Muscle of leg (tissue), 11 donors: ENCODE data around the gene RBM6. TPM values are rescaled to one million over a fixed set of nuclear protein-coding genes. Genes with fewer than 3 reads are reported as not detected.
"Not testable (repeated sequence)": the region's sequence is repeated elsewhere in the genome, so short reads cannot be mapped to it uniquely, and the experiment has no call there.

Experiments
- DNase-seq: peaks from one replicate; pipeline ENCODE4 v3.0.0; 2013
- H3K27ac ChIP-seq: one replicate; pipeline ENCODE4 v1.5.1; 2013; ENCODE audit warnings: mild to moderate bottlenecking, low read length, control low read depth
- H3K27me3 ChIP-seq: one replicate; pipeline ENCODE4 v1.6.1; 2013; ENCODE audit warnings: low read length; ENCODE audit not compliant: control insufficient read depth, insufficient read depth
- H3K36me3 ChIP-seq: one replicate; pipeline ENCODE4 v1.6.1; 2013; ENCODE audit warnings: low read length; ENCODE audit not compliant: control insufficient read depth, insufficient read depth
- H3K4me1 ChIP-seq: one replicate; pipeline ENCODE4 v1.6.1; 2013; ENCODE audit warnings: low read length; ENCODE audit not compliant: control insufficient read depth, insufficient read depth
- H3K4me3 ChIP-seq: one replicate; pipeline ENCODE4 v1.5.1; 2013; ENCODE audit warnings: low read length, control low read depth
- H3K9me3 ChIP-seq: replicated peaks from 2 replicates; pipeline ENCODE4 v1.6.1; 2013; ENCODE audit warnings: low read depth, low read length; ENCODE audit not compliant: control insufficient read depth
- WGBS: methylation state at CpG from one replicate; pipeline ENCODE4 v1.1.5; 2013; ENCODE audit warnings: missing lambda C conversion rate; ENCODE audit not compliant: insufficient coverage; 5-methylcytosine and 5-hydroxymethylcytosine counted together
- polyA plus RNA-seq, 8 donors: library from polyadenylated mRNA; unstranded; fragments of 120-200 nt; gene quantifications; one replicate each; pipeline versions ENCODE4 v1.2.1 to v1.2.3, GENCODE V29; 2013; ENCODE audit warnings: inconsistent platforms in 1 of 8, low replicate concordance in 1 of 8; ENCODE audit not compliant: insufficient read length in 8 of 8, insufficient read depth in 1 of 8
- total RNA-seq: library from RNA; stranded (reverse); fragments of 120-200 nt; gene quantifications from one replicate; pipeline ENCODE4 v1.2.4, GENCODE V29; 2013

The RBM6 gene
- total and polyA plus RNA-seq, 9 donors: 58.9 to 87.9 (median 65.9) TPM

- WGBS: 26% methylated on average over 51 of the region's 65 CpGs
- no peaks in the 10 kb centered on the region for H3K27me3 ChIP-seq
- H3K27ac ChIP-seq: peak within 1 kb of the TSS; percentile 13
- peak; percentile 77 for DNase-seq
- peaks cover 3% of the 10 kb centered on the region for H3K36me3 ChIP-seq
- H3K9me3 ChIP-seq: no peaks in the 10 kb centered on the region
- peaks cover 34% of the 10 kb centered on the region for H3K4me1 ChIP-seq
- peak within 1 kb of the TSS; percentile 34 for H3K4me3 ChIP-seq
Measured at GRCh38 chr3:49903451-49904424, 36.2 kb upstream of the RBM6 start, which contains the start of gene MST1R. MST1R (minus strand) TSS chr3:49903873; CDS start chr3:49903609, 264 bp downstream.

- H3K27ac ChIP-seq, DNase-seq, H3K9me3 ChIP-seq, H3K4me3 ChIP-seq, H3K36me3 ChIP-seq, H3K27me3 ChIP-seq: not testable (repeated sequence)
- H3K4me1 ChIP-seq: peaks cover 34% of the 10 kb centered on the region
- WGBS: 93% methylated on average over 8 of the region's 13 CpGs
Measured at GRCh38 chr3:49904448-49904847, 35.5 kb upstream of the RBM6 start.

GRCh38 chr3:49906073-49906743, 33.7 kb upstream of the RBM6 start:
- no peak overlapping the region for H3K27ac ChIP-seq
- 33% methylated on average over 5 of the region's 15 CpGs for WGBS
- no peaks in the 10 kb centered on the region for H3K9me3 ChIP-seq
- H3K36me3 ChIP-seq: peaks cover 22% of the 10 kb centered on the region
- H3K27me3 ChIP-seq: no peaks in the 10 kb centered on the region
- DNase-seq: peak; percentile 62
- peaks cover 28% of the 10 kb centered on the region for H3K4me1 ChIP-seq
- H3K4me3 ChIP-seq: peak overlapping the region; percentile 5

GRCh38 chr3:49908373-49909199, 31.4 kb upstream of the RBM6 start:
- H3K36me3 ChIP-seq: peaks cover 41% of the 10 kb centered on the region
- H3K27me3 ChIP-seq: no peaks in the 10 kb centered on the region
- peaks cover 15% of the 10 kb centered on the region for H3K4me1 ChIP-seq
- no peak overlapping the region for H3K27ac ChIP-seq
- H3K4me3 ChIP-seq: no peak overlapping the region
- H3K9me3 ChIP-seq: no peaks in the 10 kb centered on the region
- no peak for DNase-seq
- 90% methylated on average over 8 of the region's 14 CpGs for WGBS

GRCh38 chr3:49910409-49911123, 29.4 kb upstream of the RBM6 start:
- no peak for DNase-seq
- peaks cover 10% of the 10 kb centered on the region for H3K4me1 ChIP-seq
- H3K27me3 ChIP-seq: no peaks in the 10 kb centered on the region
- 51% methylated on average over 41 of the region's 48 CpGs for WGBS
- H3K36me3 ChIP-seq: peaks cover 41% of the 10 kb centered on the region
- H3K4me3 ChIP-seq: no peak overlapping the region
- H3K9me3 ChIP-seq: no peaks in the 10 kb centered on the region
- no peak overlapping the region for H3K27ac ChIP-seq

GRCh38 chr3:49911124-49911420, 28.9 kb upstream of the RBM6 start:
- Histone ChIP-seq H3K27me3 (no peaks in the 10 kb centered on the region), H3K27ac (no peak overlapping the region), H3K36me3 (peaks cover 41% of the 10 kb centered on the region), H3K4me3 (no peak overlapping the region), H3K4me1 (peaks cover 5% of the 10 kb centered on the region), H3K9me3 (no peaks in the 10 kb centered on the region)
- WGBS: no CpG with 5 or more reads among the region's 2 CpGs
- DNase-seq: no peak

- no peak overlapping the region for H3K4me3 ChIP-seq
- H3K27me3 ChIP-seq: no peaks in the 10 kb centered on the region
- no peaks in the 10 kb centered on the region for H3K4me1 ChIP-seq
- peaks cover 41% of the 10 kb centered on the region for H3K36me3 ChIP-seq
- no peak overlapping the region for H3K27ac ChIP-seq
- H3K9me3 ChIP-seq: no peaks in the 10 kb centered on the region
- WGBS: 88% methylated on average over 12 of the region's 15 CpGs
- no peak for DNase-seq
Measured at GRCh38 chr3:49911611-49912010, 28.3 kb upstream of the RBM6 start.

GRCh38 chr3:49912881-49913281, 27.1 kb upstream of the RBM6 start:
- DNase-seq: peak; percentile 36
- Histone ChIP-seq H3K9me3 (no peaks in the 10 kb centered on the region), H3K4me3 (no peak overlapping the region), H3K36me3 (peaks cover 41% of the 10 kb centered on the region), H3K4me1 (no peaks in the 10 kb centered on the region), H3K27me3 (no peaks in the 10 kb centered on the region), H3K27ac (no peak overlapping the region)
- 96% methylated on average over 3 of the region's 4 CpGs for WGBS

- H3K27me3 ChIP-seq: no peaks in the 10 kb centered on the region
- no peaks in the 10 kb centered on the region for H3K4me1 ChIP-seq
- WGBS: 100% methylated on average over 1 of the region's 2 CpGs
- H3K4me3 ChIP-seq: no peak overlapping the region
- DNase-seq: no peak
- no peak overlapping the region for H3K27ac ChIP-seq
- no peaks in the 10 kb centered on the region for H3K9me3 ChIP-seq
- H3K36me3 ChIP-seq: peaks cover 29% of the 10 kb centered on the region
Measured at GRCh38 chr3:49914906-49915305, 25.0 kb upstream of the RBM6 start.
